ENCODE measurements around the gene CCDC126. TPM values are rescaled to one million over a fixed set of nuclear protein-coding genes. Genes with fewer than 3 reads are reported as not detected.
A peak's percentile ranks its signal among the peaks of the same experiment; 100 is the strongest.

The CCDC126 gene
- total and polyA plus RNA-seq, 2 experiments from 2014 or later: 5.7 to 6.6 TPM

DNA sequence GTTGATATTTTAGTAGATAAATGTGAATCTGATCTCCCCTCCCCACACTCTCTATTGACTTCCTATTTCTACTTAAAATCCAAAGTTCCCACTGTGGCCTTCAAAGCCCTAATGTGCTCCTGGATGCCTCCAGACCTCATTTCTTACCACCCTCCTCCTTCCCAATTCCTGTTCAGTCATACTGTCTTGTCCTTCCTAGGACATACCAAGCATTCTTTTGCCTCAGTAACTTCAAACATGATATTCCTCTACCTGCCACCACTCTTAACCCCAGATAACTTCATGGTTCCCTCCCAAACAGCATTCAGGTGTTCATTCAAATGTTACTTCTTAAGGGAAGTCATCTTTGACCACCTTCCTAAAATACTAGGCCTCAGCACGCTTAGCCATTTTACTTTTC, 48.6 kb downstream of the CCDC126 start:
- Histone ChIP-seq H3K9me2 (ENCODE audit: insufficient read depth) (no peaks in the 10 kb centered on the region), H3K79me2 (replicated peaks; ENCODE audit: insufficient read depth) (no peaks in the 10 kb centered on the region), H3K27ac (ENCODE audit: low read depth) (no peak overlapping the region), H3K4me3 (no peak overlapping the region), H3F3A (replicated peaks; ENCODE audit: low read depth) (no peaks in the 10 kb centered on the region), H3K27me3 (ENCODE audit: insufficient read depth) (no peaks in the 10 kb centered on the region), H2AFZ (no peak overlapping the region), H3K4me1 (ENCODE audit: insufficient read depth) (no peaks in the 10 kb centered on the region), H4K20me1 (replicated peaks; ENCODE audit: insufficient read depth) (no peaks in the 10 kb centered on the region), H3K4me2 (no peak overlapping the region), H3K36me3 (ENCODE audit: insufficient read depth) (no peaks in the 10 kb centered on the region)
- peak; percentile 45 for DNase-seq (ENCODE audit: low spot score)
- no peak overlapping the region for H3K4me3 Mint-ChIP-seq
- 0 out of 3 replicates have a peak, but pooled peaks cover 3% of the 10 kb centered on the region for H3K9me3 Mint-ChIP-seq
- no peaks in the 10 kb centered on the region for H3K27me3 Mint-ChIP-seq (ENCODE audit: insufficient read depth, low read depth, poor library complexity)
- TF ChIP-seq, protein P1, sequence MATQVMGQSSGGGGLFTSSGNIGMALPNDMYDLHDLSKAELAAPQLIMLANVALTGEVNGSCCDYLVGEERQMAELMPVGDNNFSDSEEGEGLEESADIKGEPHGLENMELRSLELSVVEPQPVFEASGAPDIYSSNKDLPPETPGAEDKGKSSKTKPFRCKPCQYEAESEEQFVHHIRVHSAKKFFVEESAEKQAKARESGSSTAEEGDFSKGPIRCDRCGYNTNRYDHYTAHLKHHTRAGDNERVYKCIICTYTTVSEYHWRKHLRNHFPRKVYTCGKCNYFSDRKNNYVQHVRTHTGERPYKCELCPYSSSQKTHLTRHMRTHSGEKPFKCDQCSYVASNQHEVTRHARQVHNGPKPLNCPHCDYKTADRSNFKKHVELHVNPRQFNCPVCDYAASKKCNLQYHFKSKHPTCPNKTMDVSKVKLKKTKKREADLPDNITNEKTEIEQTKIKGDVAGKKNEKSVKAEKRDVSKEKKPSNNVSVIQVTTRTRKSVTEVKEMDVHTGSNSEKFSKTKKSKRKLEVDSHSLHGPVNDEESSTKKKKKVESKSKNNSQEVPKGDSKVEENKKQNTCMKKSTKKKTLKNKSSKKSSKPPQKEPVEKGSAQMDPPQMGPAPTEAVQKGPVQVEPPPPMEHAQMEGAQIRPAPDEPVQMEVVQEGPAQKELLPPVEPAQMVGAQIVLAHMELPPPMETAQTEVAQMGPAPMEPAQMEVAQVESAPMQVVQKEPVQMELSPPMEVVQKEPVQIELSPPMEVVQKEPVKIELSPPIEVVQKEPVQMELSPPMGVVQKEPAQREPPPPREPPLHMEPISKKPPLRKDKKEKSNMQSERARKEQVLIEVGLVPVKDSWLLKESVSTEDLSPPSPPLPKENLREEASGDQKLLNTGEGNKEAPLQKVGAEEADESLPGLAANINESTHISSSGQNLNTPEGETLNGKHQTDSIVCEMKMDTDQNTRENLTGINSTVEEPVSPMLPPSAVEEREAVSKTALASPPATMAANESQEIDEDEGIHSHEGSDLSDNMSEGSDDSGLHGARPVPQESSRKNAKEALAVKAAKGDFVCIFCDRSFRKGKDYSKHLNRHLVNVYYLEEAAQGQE (IDR thresholded peaks at IDR 0.05; ENCODE audit: unreplicated experiment): no peak
- TF ChIP-seq POLR2AphosphoS5 (IDR thresholded peaks at IDR 0.05; ENCODE audit: low read depth): no peak
- no peak for TF ChIP-seq EZH2 (IDR thresholded peaks at IDR 0.05; ENCODE audit: low read depth, unreplicated experiment)
- TF ChIP-seq CREB1 (CRISPR knock-in tag; IDR thresholded peaks at IDR 0.05; ENCODE audit: low read depth): no peak
- TF ChIP-seq JUNB (IDR thresholded peaks at IDR 0.05; ENCODE audit: unreplicated experiment): no peak
- TF ChIP-seq, protein P2, sequence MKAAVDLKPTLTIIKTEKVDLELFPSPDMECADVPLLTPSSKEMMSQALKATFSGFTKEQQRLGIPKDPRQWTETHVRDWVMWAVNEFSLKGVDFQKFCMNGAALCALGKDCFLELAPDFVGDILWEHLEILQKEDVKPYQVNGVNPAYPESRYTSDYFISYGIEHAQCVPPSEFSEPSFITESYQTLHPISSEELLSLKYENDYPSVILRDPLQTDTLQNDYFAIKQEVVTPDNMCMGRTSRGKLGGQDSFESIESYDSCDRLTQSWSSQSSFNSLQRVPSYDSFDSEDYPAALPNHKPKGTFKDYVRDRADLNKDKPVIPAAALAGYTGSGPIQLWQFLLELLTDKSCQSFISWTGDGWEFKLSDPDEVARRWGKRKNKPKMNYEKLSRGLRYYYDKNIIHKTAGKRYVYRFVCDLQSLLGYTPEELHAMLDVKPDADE (IDR thresholded peaks at IDR 0.05): no peak
- no peak for TF ChIP-seq ZNF114 (CRISPR knock-in tag; IDR thresholded peaks at IDR 0.05)
- TF ChIP-seq, protein P3, sequence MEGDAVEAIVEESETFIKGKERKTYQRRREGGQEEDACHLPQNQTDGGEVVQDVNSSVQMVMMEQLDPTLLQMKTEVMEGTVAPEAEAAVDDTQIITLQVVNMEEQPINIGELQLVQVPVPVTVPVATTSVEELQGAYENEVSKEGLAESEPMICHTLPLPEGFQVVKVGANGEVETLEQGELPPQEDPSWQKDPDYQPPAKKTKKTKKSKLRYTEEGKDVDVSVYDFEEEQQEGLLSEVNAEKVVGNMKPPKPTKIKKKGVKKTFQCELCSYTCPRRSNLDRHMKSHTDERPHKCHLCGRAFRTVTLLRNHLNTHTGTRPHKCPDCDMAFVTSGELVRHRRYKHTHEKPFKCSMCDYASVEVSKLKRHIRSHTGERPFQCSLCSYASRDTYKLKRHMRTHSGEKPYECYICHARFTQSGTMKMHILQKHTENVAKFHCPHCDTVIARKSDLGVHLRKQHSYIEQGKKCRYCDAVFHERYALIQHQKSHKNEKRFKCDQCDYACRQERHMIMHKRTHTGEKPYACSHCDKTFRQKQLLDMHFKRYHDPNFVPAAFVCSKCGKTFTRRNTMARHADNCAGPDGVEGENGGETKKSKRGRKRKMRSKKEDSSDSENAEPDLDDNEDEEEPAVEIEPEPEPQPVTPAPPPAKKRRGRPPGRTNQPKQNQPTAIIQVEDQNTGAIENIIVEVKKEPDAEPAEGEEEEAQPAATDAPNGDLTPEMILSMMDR (conservative IDR thresholded peaks at IDR 0.05; ENCODE audit: low read depth in 2 of 2): no peak
- TF ChIP-seq, protein P4, sequence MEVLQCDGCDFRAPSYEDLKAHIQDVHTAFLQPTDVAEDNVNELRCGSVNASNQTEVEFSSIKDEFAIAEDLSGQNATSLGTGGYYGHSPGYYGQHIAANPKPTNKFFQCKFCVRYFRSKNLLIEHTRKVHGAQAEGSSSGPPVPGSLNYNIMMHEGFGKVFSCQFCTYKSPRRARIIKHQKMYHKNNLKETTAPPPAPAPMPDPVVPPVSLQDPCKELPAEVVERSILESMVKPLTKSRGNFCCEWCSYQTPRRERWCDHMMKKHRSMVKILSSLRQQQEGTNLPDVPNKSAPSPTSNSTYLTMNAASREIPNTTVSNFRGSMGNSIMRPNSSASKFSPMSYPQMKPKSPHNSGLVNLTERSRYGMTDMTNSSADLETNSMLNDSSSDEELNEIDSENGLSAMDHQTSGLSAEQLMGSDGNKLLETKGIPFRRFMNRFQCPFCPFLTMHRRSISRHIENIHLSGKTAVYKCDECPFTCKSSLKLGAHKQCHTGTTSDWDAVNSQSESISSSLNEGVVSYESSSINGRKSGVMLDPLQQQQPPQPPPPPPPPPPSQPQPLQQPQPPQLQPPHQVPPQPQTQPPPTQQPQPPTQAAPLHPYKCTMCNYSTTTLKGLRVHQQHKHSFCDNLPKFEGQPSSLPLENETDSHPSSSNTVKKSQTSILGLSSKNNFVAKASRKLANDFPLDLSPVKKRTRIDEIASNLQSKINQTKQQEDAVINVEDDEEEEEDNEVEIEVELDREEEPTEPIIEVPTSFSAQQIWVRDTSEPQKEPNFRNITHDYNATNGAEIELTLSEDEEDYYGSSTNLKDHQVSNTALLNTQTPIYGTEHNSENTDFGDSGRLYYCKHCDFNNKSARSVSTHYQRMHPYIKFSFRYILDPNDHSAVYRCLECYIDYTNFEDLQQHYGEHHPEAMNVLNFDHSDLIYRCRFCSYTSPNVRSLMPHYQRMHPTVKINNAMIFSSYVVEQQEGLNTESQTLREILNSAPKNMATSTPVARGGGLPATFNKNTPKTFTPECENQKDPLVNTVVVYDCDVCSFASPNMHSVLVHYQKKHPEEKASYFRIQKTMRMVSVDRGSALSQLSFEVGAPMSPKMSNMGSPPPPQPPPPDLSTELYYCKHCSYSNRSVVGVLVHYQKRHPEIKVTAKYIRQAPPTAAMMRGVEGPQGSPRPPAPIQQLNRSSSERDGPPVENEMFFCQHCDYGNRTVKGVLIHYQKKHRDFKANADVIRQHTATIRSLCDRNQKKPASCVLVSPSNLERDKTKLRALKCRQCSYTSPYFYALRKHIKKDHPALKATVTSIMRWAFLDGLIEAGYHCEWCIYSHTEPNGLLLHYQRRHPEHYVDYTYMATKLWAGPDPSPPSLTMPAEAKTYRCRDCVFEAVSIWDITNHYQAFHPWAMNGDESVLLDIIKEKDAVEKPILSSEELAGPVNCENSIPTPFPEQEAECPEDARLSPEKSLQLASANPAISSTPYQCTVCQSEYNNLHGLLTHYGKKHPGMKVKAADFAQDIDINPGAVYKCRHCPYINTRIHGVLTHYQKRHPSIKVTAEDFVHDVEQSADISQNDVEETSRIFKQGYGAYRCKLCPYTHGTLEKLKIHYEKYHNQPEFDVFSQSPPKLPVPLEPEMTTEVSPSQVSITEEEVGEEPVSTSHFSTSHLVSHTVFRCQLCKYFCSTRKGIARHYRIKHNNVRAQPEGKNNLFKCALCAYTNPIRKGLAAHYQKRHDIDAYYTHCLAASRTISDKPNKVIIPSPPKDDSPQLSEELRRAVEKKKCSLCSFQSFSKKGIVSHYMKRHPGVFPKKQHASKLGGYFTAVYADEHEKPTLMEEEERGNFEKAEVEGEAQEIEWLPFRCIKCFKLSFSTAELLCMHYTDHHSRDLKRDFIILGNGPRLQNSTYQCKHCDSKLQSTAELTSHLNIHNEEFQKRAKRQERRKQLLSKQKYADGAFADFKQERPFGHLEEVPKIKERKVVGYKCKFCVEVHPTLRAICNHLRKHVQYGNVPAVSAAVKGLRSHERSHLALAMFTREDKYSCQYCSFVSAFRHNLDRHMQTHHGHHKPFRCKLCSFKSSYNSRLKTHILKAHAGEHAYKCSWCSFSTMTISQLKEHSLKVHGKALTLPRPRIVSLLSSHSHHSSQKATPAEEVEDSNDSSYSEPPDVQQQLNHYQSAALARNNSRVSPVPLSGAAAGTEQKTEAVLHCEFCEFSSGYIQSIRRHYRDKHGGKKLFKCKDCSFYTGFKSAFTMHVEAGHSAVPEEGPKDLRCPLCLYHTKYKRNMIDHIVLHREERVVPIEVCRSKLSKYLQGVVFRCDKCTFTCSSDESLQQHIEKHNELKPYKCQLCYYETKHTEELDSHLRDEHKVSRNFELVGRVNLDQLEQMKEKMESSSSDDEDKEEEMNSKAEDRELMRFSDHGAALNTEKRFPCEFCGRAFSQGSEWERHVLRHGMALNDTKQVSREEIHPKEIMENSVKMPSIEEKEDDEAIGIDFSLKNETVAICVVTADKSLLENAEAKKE (CRISPR knock-in tag; IDR thresholded peaks at IDR 0.05): no peak
- TF ChIP-seq NANOG (IDR thresholded peaks at IDR 0.05; ENCODE audit: borderline replicate concordance): no peak
- no peak for TF ChIP-seq EZH2phosphoT487 (IDR thresholded peaks at IDR 0.05; ENCODE audit: unreplicated experiment)
- no peak for TF ChIP-seq STAT1 (IDR thresholded peaks at IDR 0.05; ENCODE audit: unreplicated experiment)
- no peak for TF ChIP-seq ZNF331 (CRISPR knock-in tag; IDR thresholded peaks at IDR 0.05; ENCODE audit: low read depth)
- peak overlapping the region; percentile 31; the same call in 1 of the 2 replicates for H3K27ac Mint-ChIP-seq
- no peaks in the 10 kb centered on the region for H3K36me3 Mint-ChIP-seq (ENCODE audit: low read depth)
- H3K4me1 Mint-ChIP-seq: peaks cover 4% of the 10 kb centered on the region; the same call in 2 of the 3 replicates
- peak; percentile 45; the same call in 1 of the 3 replicates for ATAC-seq
